Fibroblast of the conjunctiva (primary cell): ENCODE data around the gene PKNOX2.
A peak's percentile ranks its signal among the peaks of the same experiment; 100 is the strongest.

Source experiments
- DNase-seq: peaks from one replicate; pipeline ENCODE4 v3.0.0-alpha.2; 2010; ENCODE audit warnings: low read depth

PKNOX2 gene

GRCh38 chr11:125341676-125342075 lies 177.1 kb downstream of the PKNOX2 start:
- no peak for DNase-seq

GRCh38 chr11:125342281-125342930 lies 177.9 kb downstream of the PKNOX2 start:
- DNase-seq, result no peak

GRCh38 chr11:125343086-125343717 lies 178.7 kb downstream of the PKNOX2 start:
- no peak for DNase-seq

- no peak for DNase-seq
These were observed 179.2 kb downstream of the PKNOX2 start for GRCh38 chr11:125343718-125344131.

- DNase-seq, result no peak
These were observed 180.4 kb downstream of the PKNOX2 start for GRCh38 chr11:125344846-125345420.

- DNase-seq, result peak; percentile 76
These were observed 181.0 kb downstream of the PKNOX2 start for GRCh38 chr11:125345421-125346178.

- no peak for DNase-seq
These were observed 181.6 kb downstream of the PKNOX2 start for GRCh38 chr11:125346179-125346530.

GRCh38 chr11:125346565-125347260 lies 182.2 kb downstream of the PKNOX2 start:
- no peak for DNase-seq

- DNase-seq, result no peak
These were observed 182.7 kb downstream of the PKNOX2 start for GRCh38 chr11:125347261-125347585.

GRCh38 chr11:125348141-125348651 lies 183.6 kb downstream of the PKNOX2 start:
- no peak for DNase-seq

GRCh38 chr11:125348674-125349309 lies 184.2 kb downstream of the PKNOX2 start:
- no peak for DNase-seq

GRCh38 chr11:125350206-125351032 lies 185.9 kb downstream of the PKNOX2 start:
- DNase-seq, result no peak

GRCh38 chr11:125351033-125351867 lies 186.7 kb downstream of the PKNOX2 start:
- DNase-seq, result no peak

- DNase-seq, result no peak
These were observed 187.3 kb downstream of the PKNOX2 start for GRCh38 chr11:125351868-125352250.

- DNase-seq, result no peak
These were observed 192.2 kb downstream of the PKNOX2 start for GRCh38 chr11:125356797-125357196.

- DNase-seq, result no peak
These were observed 193.0 kb downstream of the PKNOX2 start for GRCh38 chr11:125357551-125357950.

GRCh38 chr11:125358254-125358840 lies 193.8 kb downstream of the PKNOX2 start:
- DNase-seq, result no peak

- no peak for DNase-seq
These were observed 194.6 kb downstream of the PKNOX2 start for GRCh38 chr11:125359130-125359529.

- DNase-seq, result no peak
These were observed 195.5 kb downstream of the PKNOX2 start for GRCh38 chr11:125360066-125360465.
